CD4-positive, CD25-positive, alpha-beta regulatory T cell (primary cell): ENCODE results near the gene NFAT5. TPM values are rescaled to one million over a fixed set of nuclear protein-coding genes. Genes with fewer than 3 reads are reported as not detected.
"Not testable (repeated sequence)": the region's sequence is repeated elsewhere in the genome, so short reads cannot be mapped to it uniquely, and the experiment has no call there.

ENCODE experiments used
- ATAC-seq, 2 donors: fragments of 150-1000 bp; cut with Tn5 transposase; one replicate each; pipeline ENCODE4 v1.10.0; 2021; ENCODE audit warnings: low read depth in 2 of 2, moderate number of reproducible peaks in 2 of 2, moderate library complexity in 1 of 2
- DNase-seq, 3 donors: peaks; one replicate each; pipeline versions ENCODE4 v3.0.0 to v3.0.0-alpha.2; 2012 to 2022; ENCODE audit warnings: mixed read lengths in 1 of 3
- H3K27ac ChIP-seq: one replicate; pipeline ENCODE4 v1.7.0; 2013; ENCODE audit warnings: mild to moderate bottlenecking, low read length; ENCODE audit not compliant: insufficient read depth, poor library complexity, severe bottlenecking
- H3K27me3 ChIP-seq: one replicate; pipeline ENCODE4 v1.7.0; 2013; ENCODE audit warnings: low read length; ENCODE audit not compliant: control insufficient read depth, insufficient read depth
- H3K36me3 ChIP-seq: one replicate; pipeline ENCODE4 v1.7.0; 2013; ENCODE audit warnings: mild to moderate bottlenecking, low read length, moderate library complexity; ENCODE audit not compliant: control insufficient read depth, insufficient read depth
- H3K4me1 ChIP-seq: 2 replicates; pipeline ENCODE4 v1.7.0; 2013; ENCODE audit warnings: mild to moderate bottlenecking, low read length; ENCODE audit not compliant: insufficient read depth, control insufficient read depth, poor library complexity, severe bottlenecking
- H3K4me3 ChIP-seq: one replicate; pipeline ENCODE4 v1.7.0; 2013; ENCODE audit warnings: low read depth, mild to moderate bottlenecking, low read length, moderate library complexity
- H3K9me3 ChIP-seq, 2 experiments: 1 replicate in 1 of 2; 2 replicates in 1 of 2; pipeline ENCODE4 v1.7.0; 2013; ENCODE audit warnings: low read length in 2 of 2, mild to moderate bottlenecking in 1 of 2, moderate library complexity in 1 of 2; ENCODE audit not compliant: control insufficient read depth in 2 of 2
- H3K27ac Mint-ChIP-seq, 3 donors: one replicate each; pipeline ENCODE4 v1.8.0; 2020 to 2022; ENCODE audit warnings: mild to moderate bottlenecking in 3 of 3, mixed read lengths in 3 of 3, moderate library complexity in 2 of 3
- H3K27me3 Mint-ChIP-seq: one replicate; pipeline ENCODE4 v1.8.0; 2022; ENCODE audit warnings: mild to moderate bottlenecking, mixed read lengths
- H3K36me3 Mint-ChIP-seq: one replicate; pipeline ENCODE4 v1.8.0; 2020; ENCODE audit warnings: mixed read lengths
- H3K4me1 Mint-ChIP-seq, 4 donors: one replicate each; pipeline ENCODE4 v1.8.0; 2020 to 2022; ENCODE audit warnings: mixed read lengths in 4 of 4, mild to moderate bottlenecking in 1 of 4
- H3K4me3 Mint-ChIP-seq, 4 donors: one replicate each; pipeline ENCODE4 v1.8.0; 2020 to 2022; ENCODE audit warnings: mild to moderate bottlenecking in 4 of 4, mixed read lengths in 4 of 4, moderate library complexity in 3 of 4
- H3K9me3 Mint-ChIP-seq, 7 donors: one replicate each; pipeline ENCODE4 v1.8.0; 2020 to 2022; ENCODE audit warnings: mixed read lengths in 7 of 7, mild to moderate bottlenecking in 3 of 7, moderate library complexity in 2 of 7
- polyA plus RNA-seq, 4 donors: library from polyadenylated mRNA; unstranded; fragments of 300-500 nt; fragmentation: Illumina TruSeq; gene quantifications; one replicate each; pipeline ENCODE4 v1.2.3, GENCODE V29; 2021
- total RNA-seq: library from RNA; stranded (reverse); gene quantifications from one replicate; pipeline ENCODE4 v1.2.3, GENCODE V29; 2022

NFAT5 gene
- total and polyA plus RNA-seq, 5 donors from 2014 or later = 7.0 to 57.6 (median 12.0) TPM

GRCh38 chr16:69559164-69559563, 6.6 kb upstream of the NFAT5 start:
- DNase-seq (no peak), ATAC-seq (no peak)
- H3K4me1 ChIP-seq = peaks cover 10% of the 10 kb centered on the region
- H3K4me3 ChIP-seq = no peak overlapping the region
- H3K4me1 Mint-ChIP-seq = peaks cover 6 to 30% (median 15%) of the 10 kb centered on the region in 4 donors
- no peaks in the 10 kb centered on the region for H3K9me3 ChIP-seq
- H3K9me3 Mint-ChIP-seq = peaks cover 0 to 2% (median 0%) of the 10 kb centered on the region in 7 donors
- no peak overlapping the region for H3K27ac ChIP-seq
- H3K27me3 ChIP-seq = no peaks in the 10 kb centered on the region
- H3K36me3 Mint-ChIP-seq = no peaks in the 10 kb centered on the region
- H3K27ac Mint-ChIP-seq = no peak overlapping the region
- H3K27me3 Mint-ChIP-seq = no peaks in the 10 kb centered on the region
- no peak overlapping the region for H3K4me3 Mint-ChIP-seq
- H3K36me3 ChIP-seq = no peaks in the 10 kb centered on the region

GRCh38 chr16:69561367-69561766, 4.4 kb upstream of the NFAT5 start:
- not testable (repeated sequence) for ATAC-seq, H3K27me3 ChIP-seq, H3K27me3 Mint-ChIP-seq, H3K9me3 Mint-ChIP-seq, H3K27ac ChIP-seq, DNase-seq, H3K36me3 Mint-ChIP-seq, H3K4me3 Mint-ChIP-seq, H3K36me3 ChIP-seq, H3K9me3 ChIP-seq, H3K4me3 ChIP-seq
- peak overlapping the region in 1 of 3 donors; percentile 52 for H3K27ac Mint-ChIP-seq
- H3K4me1 Mint-ChIP-seq = peaks cover 12 to 20% (median 15%) of the 10 kb centered on the region in 4 donors
- peaks cover 15% of the 10 kb centered on the region for H3K4me1 ChIP-seq

GRCh38 chr16:69561901-69562300, 3.9 kb upstream of the NFAT5 start:
- Mint-ChIP-seq H3K36me3 (peaks cover 1% of the 10 kb centered on the region), H3K27me3 (peaks cover 10% of the 10 kb centered on the region), H3K4me3 (peak overlapping the region in 2 of 4 donors; percentile 30 to 76), H3K4me1 (peaks cover 12 to 21% (median 15%) of the 10 kb centered on the region in 4 donors), H3K9me3 (peaks cover 0 to 3% (median 0%) of the 10 kb centered on the region in 7 donors), H3K27ac (peak overlapping the region in 1 of 3 donors; percentile 38)
- Histone ChIP-seq H3K9me3 (no peaks in the 10 kb centered on the region), H3K36me3 (no peaks in the 10 kb centered on the region), H3K4me3 (no peak overlapping the region), H3K27me3 (no peaks in the 10 kb centered on the region), H3K27ac (no peak overlapping the region), H3K4me1 (peaks cover 15% of the 10 kb centered on the region)
- DNase-seq (no peak), ATAC-seq (no peak)

GRCh38 chr16:69562813-69563212, 3.0 kb upstream of the NFAT5 start:
- peaks cover 3% of the 10 kb centered on the region for H3K36me3 Mint-ChIP-seq
- peaks cover 0 to 4% (median 0%) of the 10 kb centered on the region in 7 donors for H3K9me3 Mint-ChIP-seq
- H3K9me3 ChIP-seq = no peaks in the 10 kb centered on the region
- peak overlapping the region in 2 of 4 donors; percentile 72 to 95 for H3K4me3 Mint-ChIP-seq
- H3K27me3 Mint-ChIP-seq = peaks cover 13% of the 10 kb centered on the region
- H3K4me1 Mint-ChIP-seq = peaks cover 18 to 30% (median 23%) of the 10 kb centered on the region in 4 donors
- no peak overlapping the region for H3K27ac ChIP-seq
- H3K36me3 ChIP-seq = no peaks in the 10 kb centered on the region
- DNase-seq (no peak), ATAC-seq (no peak)
- peaks cover 23% of the 10 kb centered on the region for H3K4me1 ChIP-seq
- no peak overlapping the region for H3K27ac Mint-ChIP-seq
- H3K27me3 ChIP-seq = no peaks in the 10 kb centered on the region
- H3K4me3 ChIP-seq = no peak overlapping the region

GRCh38 chr16:69563605-69564580, 1.9 kb upstream of the NFAT5 start:
- peak overlapping the region; percentile 94 to 99 (median 94) for H3K27ac Mint-ChIP-seq
- peak overlapping the region; percentile 91 to 97 (median 94) for H3K4me3 Mint-ChIP-seq
- H3K27ac ChIP-seq = peak overlapping the region; percentile 88
- peaks cover 22 to 38% (median 32%) of the 10 kb centered on the region in 4 donors for H3K4me1 Mint-ChIP-seq
- ATAC-seq (peak; percentile 56 to 57), DNase-seq (peak; percentile 22 to 75 (median 46))
- no peaks in the 10 kb centered on the region for H3K36me3 ChIP-seq
- H3K4me3 ChIP-seq = peak overlapping the region; percentile 95
- no peaks in the 10 kb centered on the region for H3K9me3 ChIP-seq
- peaks cover 34% of the 10 kb centered on the region for H3K4me1 ChIP-seq
- no peaks in the 10 kb centered on the region for H3K27me3 ChIP-seq
- H3K9me3 Mint-ChIP-seq = peaks cover 0 to 4% (median 0%) of the 10 kb centered on the region in 7 donors
- H3K36me3 Mint-ChIP-seq = peaks cover 3% of the 10 kb centered on the region
- H3K27me3 Mint-ChIP-seq = peaks cover 13% of the 10 kb centered on the region

GRCh38 chr16:69564845-69565670, 708 bp upstream of the NFAT5 start:
- Mint-ChIP-seq H3K27me3 (peaks cover 13% of the 10 kb centered on the region), H3K4me1 (peaks cover 32 to 49% (median 44%) of the 10 kb centered on the region in 4 donors), H3K36me3 (peaks cover 3% of the 10 kb centered on the region), H3K27ac (peak overlapping the region; percentile 94 to 99 (median 94)), H3K4me3 (peak overlapping the region; percentile 91 to 97 (median 94)), H3K9me3 (peaks cover 0 to 4% (median 0%) of the 10 kb centered on the region in 7 donors)
- Histone ChIP-seq H3K4me3 (peak overlapping the region; percentile 95), H3K9me3 (no peaks in the 10 kb centered on the region), H3K27ac (peak overlapping the region; percentile 88), H3K4me1 (peaks cover 45% of the 10 kb centered on the region), H3K36me3 (no peaks in the 10 kb centered on the region), H3K27me3 (no peaks in the 10 kb centered on the region)
- peak in 2 of 3 donors; percentile 20 to 50 for DNase-seq
- ATAC-seq = no peak

- H3K36me3 ChIP-seq = no peaks in the 10 kb centered on the region
- H3K4me1 Mint-ChIP-seq = peaks cover 34 to 56% (median 49%) of the 10 kb centered on the region in 4 donors
- peak overlapping the region; percentile 91 for H3K4me3 ChIP-seq
- peaks cover 13% of the 10 kb centered on the region for H3K27me3 Mint-ChIP-seq
- no peaks in the 10 kb centered on the region for H3K9me3 ChIP-seq
- H3K27ac Mint-ChIP-seq = peak overlapping the region; percentile 96 to 97 (median 97)
- H3K27me3 ChIP-seq = no peaks in the 10 kb centered on the region
- H3K36me3 Mint-ChIP-seq = peaks cover 3% of the 10 kb centered on the region
- DNase-seq = peak; percentile 17 to 26 (median 20)
- H3K27ac ChIP-seq = peak overlapping the region; percentile 88
- peaks cover 0 to 4% (median 0%) of the 10 kb centered on the region in 7 donors for H3K9me3 Mint-ChIP-seq
- H3K4me3 Mint-ChIP-seq = peak overlapping the region; percentile 96 to 99 (median 98)
- peak; percentile 14 to 20 for ATAC-seq
- peaks cover 55% of the 10 kb centered on the region for H3K4me1 ChIP-seq
Observed at GRCh38 chr16:69566240-69566980, 644 bp downstream of the NFAT5 start.
